Effector memory CD4-positive, alpha-beta T cell (primary cell): Measurements from ENCODE around the gene C21orf91.

Experiments
- DNase-seq, 3 donors: peaks; one replicate each; pipeline ENCODE4 v3.0.0-alpha.2; 2020
- H3K27ac ChIP-seq: 2 replicates; pipeline ENCODE4 v1.7.0; 2013; ENCODE audit warnings: mild to moderate bottlenecking, low read length, moderate library complexity; ENCODE audit not compliant: insufficient read depth, poor library complexity, severe bottlenecking
- H3K27me3 ChIP-seq: replicated peaks from 2 replicates; pipeline ENCODE4 v1.7.0; 2013; ENCODE audit warnings: mild to moderate bottlenecking, low read length; ENCODE audit not compliant: insufficient read depth, control insufficient read depth, poor library complexity, severe bottlenecking
- H3K36me3 ChIP-seq: 2 replicates; pipeline ENCODE4 v1.7.0; 2013; ENCODE audit warnings: mild to moderate bottlenecking, low read length, moderate library complexity; ENCODE audit not compliant: control insufficient read depth, insufficient read depth
- H3K4me1 ChIP-seq: 2 replicates; pipeline ENCODE4 v1.7.0; 2013; ENCODE audit warnings: low read length, mild to moderate bottlenecking; ENCODE audit not compliant: control insufficient read depth, insufficient read depth, poor library complexity, severe bottlenecking
- H3K4me3 ChIP-seq: 2 replicates; pipeline ENCODE4 v1.7.0; 2013; ENCODE audit warnings: low read length, low read depth, mild to moderate bottlenecking; ENCODE audit not compliant: insufficient read depth, poor library complexity, severe bottlenecking
- H3K9me3 ChIP-seq: 2 replicates; pipeline ENCODE4 v1.7.0; 2013; ENCODE audit warnings: mild to moderate bottlenecking, low read length, moderate library complexity; ENCODE audit not compliant: control insufficient read depth

Gene C21orf91

DNA sequence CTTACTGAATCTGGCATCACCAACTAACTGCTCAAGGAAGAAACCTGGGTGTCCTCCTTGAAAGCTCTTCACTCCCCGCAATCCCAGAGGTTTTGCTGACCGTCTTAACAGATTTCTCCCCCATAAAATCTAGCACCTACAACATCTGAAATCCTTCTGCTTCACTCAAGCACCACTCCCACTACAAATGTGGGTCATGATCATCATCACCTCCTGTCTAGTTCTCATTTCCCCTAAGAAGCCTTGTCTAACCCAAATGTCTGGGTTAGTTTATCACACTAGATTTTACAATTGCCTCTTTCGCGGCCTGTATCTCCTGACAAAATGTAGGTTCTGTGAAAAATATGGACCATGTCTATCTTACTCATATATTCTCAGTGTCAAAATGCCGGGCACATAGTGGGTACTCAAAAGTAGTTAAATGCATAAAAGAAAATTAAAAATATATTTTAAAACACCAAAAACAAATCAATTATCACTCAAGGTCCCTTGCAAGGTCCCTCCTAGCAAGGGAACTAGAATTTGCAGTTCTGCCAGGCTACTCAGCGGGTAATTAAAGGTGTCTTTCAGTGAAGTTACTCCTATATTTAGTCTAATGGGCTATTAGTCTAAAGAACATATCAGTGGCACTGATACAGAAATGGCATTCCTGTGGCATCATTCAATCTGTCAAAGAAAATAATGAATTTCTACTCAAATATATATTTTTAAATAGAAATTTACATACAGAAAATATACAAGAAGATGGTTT is 19.6 kb downstream of the C21orf91 start:
- peak overlapping the region; percentile 61 for H3K27ac ChIP-seq
- no peak overlapping the region for H3K4me3 ChIP-seq
- no peak for DNase-seq
- no peaks in the 10 kb centered on the region for H3K9me3 ChIP-seq
- H3K4me1 ChIP-seq: peaks cover 43% of the 10 kb centered on the region
- no peaks in the 10 kb centered on the region for H3K27me3 ChIP-seq
- H3K36me3 ChIP-seq: peaks cover 13% of the 10 kb centered on the region

- no peaks in the 10 kb centered on the region for H3K9me3 ChIP-seq
- peak overlapping the region; percentile 61 for H3K27ac ChIP-seq
- H3K4me1 ChIP-seq: peaks cover 44% of the 10 kb centered on the region
- peaks cover 13% of the 10 kb centered on the region for H3K36me3 ChIP-seq
- H3K27me3 ChIP-seq: no peaks in the 10 kb centered on the region
- H3K4me3 ChIP-seq: no peak overlapping the region
- no peak for DNase-seq
Measured at GRCh38 chr21:17798796-17799195, 20.4 kb downstream of the C21orf91 start.

DNA sequence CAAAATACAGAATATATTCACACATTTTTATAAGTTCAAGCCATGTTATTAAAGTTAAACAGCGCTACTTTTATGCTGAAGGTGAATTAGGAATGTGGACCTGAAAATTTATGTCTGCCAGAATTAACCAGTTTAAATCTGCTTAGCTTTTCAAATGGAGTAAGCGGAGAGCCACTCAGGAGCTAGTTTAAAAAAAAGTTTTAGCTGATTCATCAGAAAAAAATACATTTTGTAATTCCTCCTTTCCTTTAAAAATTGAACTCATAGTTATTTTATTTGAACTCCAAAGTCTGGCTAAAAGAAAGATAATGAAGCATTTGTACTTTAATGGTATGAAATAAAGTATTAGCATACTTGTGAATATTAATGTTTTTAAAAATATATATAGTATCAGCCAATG is 21.2 kb downstream of the C21orf91 start:
- DNase-seq: no peak
- peaks cover 13% of the 10 kb centered on the region for H3K36me3 ChIP-seq
- no peaks in the 10 kb centered on the region for H3K27me3 ChIP-seq
- H3K4me3 ChIP-seq: no peak overlapping the region
- no peaks in the 10 kb centered on the region for H3K9me3 ChIP-seq
- H3K27ac ChIP-seq: no peak overlapping the region
- peaks cover 42% of the 10 kb centered on the region for H3K4me1 ChIP-seq

GRCh38 chr21:17796503-17796902 is 22.7 kb downstream of the C21orf91 start:
- no peak for DNase-seq
- Histone ChIP-seq H3K36me3 (peaks cover 9% of the 10 kb centered on the region), H3K9me3 (no peaks in the 10 kb centered on the region), H3K4me3 (no peak overlapping the region), H3K27ac (peak overlapping the region; percentile 83), H3K4me1 (peaks cover 53% of the 10 kb centered on the region), H3K27me3 (no peaks in the 10 kb centered on the region)

- Histone ChIP-seq H3K27me3 (no peaks in the 10 kb centered on the region), H3K4me3 (no peak overlapping the region), H3K9me3 (no peaks in the 10 kb centered on the region), H3K4me1 (peaks cover 53% of the 10 kb centered on the region), H3K27ac (peak overlapping the region; percentile 83), H3K36me3 (peaks cover 9% of the 10 kb centered on the region)
- DNase-seq: no peak
Measured at GRCh38 chr21:17796037-17796403, 23.1 kb downstream of the C21orf91 start.

DNA sequence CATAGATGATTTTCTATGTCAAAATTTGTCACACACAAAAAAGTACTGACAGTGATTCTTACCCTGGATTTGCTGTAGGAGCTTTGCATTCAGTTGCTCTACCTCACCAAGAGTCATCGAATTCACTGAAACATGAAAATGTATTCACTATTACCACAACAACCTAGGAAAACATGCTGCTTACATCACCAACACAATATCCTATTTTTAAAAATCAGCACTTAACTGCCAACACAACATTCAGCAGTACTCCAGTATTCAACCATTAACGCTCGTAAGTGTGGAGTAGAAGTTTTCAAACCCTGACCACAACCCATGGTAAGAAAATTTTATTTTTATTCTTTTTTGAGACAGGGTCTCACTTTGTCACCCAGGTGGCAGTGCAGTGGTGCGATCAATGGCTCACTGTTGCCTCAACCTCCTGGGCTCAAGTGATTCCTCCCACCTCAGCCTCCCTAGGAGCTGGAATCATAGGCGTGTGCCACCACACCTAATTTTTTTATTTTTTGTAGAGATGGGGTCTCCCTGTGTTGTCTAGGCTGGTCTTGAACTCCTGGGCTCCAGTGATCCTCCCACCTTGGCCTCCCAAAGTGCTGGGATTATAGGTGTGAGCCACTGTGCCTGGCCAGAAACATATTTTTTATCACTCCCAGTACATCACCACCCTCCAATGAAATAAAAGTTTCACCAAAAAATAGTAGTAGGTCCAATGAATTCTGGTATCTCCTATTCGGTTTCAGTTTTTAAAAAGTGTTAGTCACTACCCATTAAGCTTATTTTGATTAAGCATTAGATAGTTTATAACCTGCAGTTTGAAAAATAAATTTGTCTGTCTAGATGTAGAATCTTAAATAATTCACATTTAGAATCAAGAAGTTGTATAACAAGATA is 23.8 kb downstream of the C21orf91 start:
- Histone ChIP-seq H3K4me3 (peak overlapping the region; percentile 40), H3K27me3 (no peaks in the 10 kb centered on the region), H3K27ac (peak overlapping the region; percentile 83), H3K9me3 (no peaks in the 10 kb centered on the region), H3K36me3 (peaks cover 9% of the 10 kb centered on the region), H3K4me1 (peaks cover 53% of the 10 kb centered on the region)
- DNase-seq: no peak

DNA sequence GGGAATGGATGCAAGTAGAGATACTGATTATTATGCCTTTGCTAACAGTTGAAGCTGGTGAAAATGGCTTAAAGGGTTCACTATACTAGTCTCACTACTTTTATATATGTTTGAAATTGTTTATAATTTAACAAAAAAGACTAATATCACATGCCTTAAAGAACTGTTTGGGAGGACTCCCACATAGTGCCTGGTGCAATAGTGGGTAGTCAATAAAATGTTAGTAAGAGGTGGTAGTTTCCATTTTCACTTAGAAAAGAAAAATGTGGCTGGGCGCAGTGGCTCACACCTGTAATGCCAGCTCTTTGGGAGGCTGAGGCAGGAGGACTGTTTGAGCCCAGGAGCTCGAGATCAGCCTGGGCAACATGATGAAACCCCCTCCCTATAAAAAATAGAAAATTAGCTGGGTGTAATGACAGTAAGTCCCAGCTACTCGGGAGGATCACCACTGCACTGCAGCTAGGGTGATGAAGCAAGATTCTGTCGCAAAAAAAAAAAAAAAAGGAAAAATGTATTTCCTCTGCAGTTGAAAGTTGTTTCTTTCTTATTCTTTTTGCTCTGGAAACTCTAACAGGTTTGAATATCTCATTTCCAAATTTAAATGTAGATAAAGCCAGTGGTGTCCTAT is 24.5 kb downstream of the C21orf91 start:
- no peak for DNase-seq
- Histone ChIP-seq H3K9me3 (no peaks in the 10 kb centered on the region), H3K4me3 (peak overlapping the region; percentile 40), H3K36me3 (peaks cover 9% of the 10 kb centered on the region), H3K4me1 (peaks cover 49% of the 10 kb centered on the region), H3K27ac (peak overlapping the region; percentile 83), H3K27me3 (no peaks in the 10 kb centered on the region)

- H3K9me3 ChIP-seq: no peaks in the 10 kb centered on the region
- H3K27ac ChIP-seq: peak overlapping the region; percentile 83
- peak overlapping the region; percentile 40 for H3K4me3 ChIP-seq
- peaks cover 45% of the 10 kb centered on the region for H3K4me1 ChIP-seq
- no peak for DNase-seq
- H3K27me3 ChIP-seq: no peaks in the 10 kb centered on the region
- H3K36me3 ChIP-seq: peaks cover 9% of the 10 kb centered on the region
Measured at GRCh38 chr21:17793246-17794123, 25.7 kb downstream of the C21orf91 start.

DNA sequence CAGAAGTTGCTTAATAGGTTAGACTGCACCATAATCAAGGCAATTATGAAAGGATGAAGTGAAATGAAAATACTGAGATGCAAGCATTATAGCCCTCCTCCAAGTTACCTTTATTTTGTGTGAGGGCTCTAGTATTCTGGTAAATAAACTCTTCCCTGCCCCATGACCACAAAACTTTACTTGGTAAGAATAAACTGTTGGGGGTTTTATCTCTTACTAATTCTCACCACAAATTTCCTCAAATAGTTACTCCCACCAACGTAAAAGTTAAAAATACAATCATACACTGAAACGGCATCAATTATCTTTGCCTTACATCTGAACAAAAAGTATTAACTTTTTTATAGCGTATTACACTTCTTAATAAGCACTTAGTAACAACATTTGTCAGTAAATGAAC is 29.5 kb downstream of the C21orf91 start:
- DNase-seq: no peak
- Histone ChIP-seq H3K27me3 (no peaks in the 10 kb centered on the region), H3K9me3 (no peaks in the 10 kb centered on the region), H3K4me3 (peak overlapping the region; percentile 1), H3K4me1 (peaks cover 40% of the 10 kb centered on the region), H3K36me3 (peaks cover 2% of the 10 kb centered on the region), H3K27ac (peak overlapping the region; percentile 60)
